ENCODE data around the gene RALB. TPM values are rescaled to one million over a fixed set of nuclear protein-coding genes. Genes with fewer than 3 reads are reported as not detected.

Gene RALB
- total RNA-seq, 1 experiment from 2014 or later = 17.1 TPM

DNA sequence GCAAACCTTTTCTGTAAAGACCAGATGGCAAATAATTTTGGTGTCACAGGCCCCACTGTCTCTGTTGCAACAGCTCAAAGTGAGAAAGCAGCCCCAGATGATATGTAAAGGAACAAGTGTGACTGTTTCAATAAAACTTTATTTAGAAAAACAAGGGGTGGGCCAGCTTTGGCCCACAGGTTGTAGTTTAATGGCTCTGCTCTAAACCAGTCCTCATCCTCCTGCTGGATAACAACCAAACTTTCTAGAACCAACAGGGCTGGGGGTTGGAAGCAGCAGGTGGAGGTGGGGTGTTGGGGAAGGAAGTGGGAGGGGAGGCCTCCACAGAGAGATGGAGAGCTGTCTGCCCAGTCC, 64.5 kb downstream of the RALB start (continued):
- no peak for TF ChIP-seq JUN (CRISPR knock-in tag; IDR thresholded peaks at IDR 0.05)
- TF ChIP-seq, protein P1, sequence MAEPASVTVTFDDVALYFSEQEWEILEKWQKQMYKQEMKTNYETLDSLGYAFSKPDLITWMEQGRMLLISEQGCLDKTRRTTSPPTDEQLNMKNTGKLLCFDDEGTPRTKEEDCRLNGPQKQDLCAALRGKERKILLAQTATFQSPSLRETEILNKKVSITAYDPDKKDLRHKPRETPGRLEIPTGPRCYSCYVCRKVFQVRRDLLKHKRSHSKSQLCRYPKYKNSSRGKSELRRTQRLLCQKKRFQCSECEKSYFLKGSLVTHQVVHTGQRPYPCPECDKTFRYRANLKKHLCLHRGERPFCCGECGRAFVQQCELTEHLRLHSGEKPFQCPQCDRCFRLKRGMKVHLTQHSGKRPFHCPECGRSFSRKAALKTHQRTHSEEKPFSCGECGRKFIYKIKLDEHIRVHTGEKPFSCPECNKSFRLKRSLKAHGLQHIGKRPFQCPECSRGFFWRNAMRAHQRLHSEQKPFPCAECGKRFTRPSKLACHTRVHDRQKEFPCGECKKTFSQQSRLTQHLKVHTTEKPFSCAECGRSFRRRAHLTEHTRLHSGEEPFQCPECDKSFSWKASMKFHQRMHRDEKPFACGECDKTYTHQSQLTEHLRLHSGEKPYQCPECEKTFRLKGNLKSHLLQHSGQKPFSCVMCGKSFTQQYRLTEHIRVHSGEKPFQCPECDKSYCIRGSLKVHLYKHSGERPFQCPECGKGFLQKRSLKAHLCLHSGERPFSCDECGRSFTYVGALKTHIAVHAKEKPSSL (CRISPR knock-in tag; conservative IDR thresholded peaks at IDR 0.05) = no peak
- TF ChIP-seq ZNF232 (CRISPR knock-in tag; IDR thresholded peaks at IDR 0.05) = no peak
- no peak for TF ChIP-seq ZNF416 (CRISPR knock-in tag; IDR thresholded peaks at IDR 0.05)
- TF ChIP-seq ATF1 (CRISPR knock-in tag; IDR thresholded peaks at IDR 0.05) = no peak
- TF ChIP-seq PRRX2 (CRISPR knock-in tag; IDR thresholded peaks at IDR 0.05) = no peak
- no peak for TF ChIP-seq SP1 (CRISPR knock-in tag; conservative IDR thresholded peaks at IDR 0.05)
- TF ChIP-seq, protein P2, sequence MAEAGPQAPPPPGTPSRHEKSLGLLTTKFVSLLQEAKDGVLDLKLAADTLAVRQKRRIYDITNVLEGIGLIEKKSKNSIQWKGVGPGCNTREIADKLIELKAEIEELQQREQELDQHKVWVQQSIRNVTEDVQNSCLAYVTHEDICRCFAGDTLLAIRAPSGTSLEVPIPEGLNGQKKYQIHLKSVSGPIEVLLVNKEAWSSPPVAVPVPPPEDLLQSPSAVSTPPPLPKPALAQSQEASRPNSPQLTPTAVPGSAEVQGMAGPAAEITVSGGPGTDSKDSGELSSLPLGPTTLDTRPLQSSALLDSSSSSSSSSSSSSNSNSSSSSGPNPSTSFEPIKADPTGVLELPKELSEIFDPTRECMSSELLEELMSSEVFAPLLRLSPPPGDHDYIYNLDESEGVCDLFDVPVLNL (CRISPR knock-in tag; IDR thresholded peaks at IDR 0.05; ENCODE audit: borderline replicate concordance, low read depth) = no peak
- TF ChIP-seq SMAD4 (CRISPR knock-in tag; IDR thresholded peaks at IDR 0.05) = no peak

DNA sequence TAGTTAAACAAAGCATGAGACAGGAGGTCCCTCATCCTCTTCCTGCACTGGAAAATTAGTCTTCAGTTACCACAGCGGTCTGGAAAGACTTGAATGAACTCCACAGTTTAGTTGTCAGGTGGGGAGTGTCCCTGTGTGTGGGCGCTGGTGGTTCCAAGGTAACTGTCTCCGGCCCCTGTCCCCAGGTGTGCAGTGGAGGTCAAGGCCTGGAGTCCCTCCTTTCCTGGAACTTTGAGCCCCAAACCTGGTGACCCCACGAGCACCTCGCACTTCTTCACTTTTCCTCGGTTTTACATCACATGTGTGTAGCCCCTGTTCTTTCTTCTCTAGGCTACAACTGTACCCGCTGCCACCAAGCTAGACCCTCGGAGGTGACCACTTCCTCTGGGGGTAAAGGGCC, 65.3 kb downstream of the RALB start:
- Mint-ChIP-seq H3K27ac (no peak overlapping the region), H3K27me3 (ENCODE audit: low read depth) (peaks cover 40% of the 10 kb centered on the region), H3K4me1 (peaks cover 3% of the 10 kb centered on the region; the same call in 1 of the 2 replicates), H3K9me3 (no peaks in the 10 kb centered on the region), H3K4me3 (no peak overlapping the region), H3K36me3 (no peaks in the 10 kb centered on the region)
- no peak for DNase-seq (ENCODE audit: low spot score)
- CTCF ChIA-PET = no interaction called here
- POLR2A ChIA-PET = no interaction called here
- ATAC-seq = no peak
- TF ChIP-seq ZNF121 (CRISPR knock-in tag; IDR thresholded peaks at IDR 0.05) (no peak), RELA (CRISPR knock-in tag; IDR thresholded peaks at IDR 0.05; ENCODE audit: borderline replicate concordance) (no peak), SP1 (CRISPR knock-in tag; conservative IDR thresholded peaks at IDR 0.05) (no peak), FOXJ3 (CRISPR knock-in tag; IDR thresholded peaks at IDR 0.05; ENCODE audit: borderline replicate concordance) (no peak), ELF4 (CRISPR knock-in tag; IDR thresholded peaks at IDR 0.05; ENCODE audit: low read depth) (no peak), ETV6 (CRISPR knock-in tag; IDR thresholded peaks at IDR 0.05) (no peak)
- TF ChIP-seq, protein P3, sequence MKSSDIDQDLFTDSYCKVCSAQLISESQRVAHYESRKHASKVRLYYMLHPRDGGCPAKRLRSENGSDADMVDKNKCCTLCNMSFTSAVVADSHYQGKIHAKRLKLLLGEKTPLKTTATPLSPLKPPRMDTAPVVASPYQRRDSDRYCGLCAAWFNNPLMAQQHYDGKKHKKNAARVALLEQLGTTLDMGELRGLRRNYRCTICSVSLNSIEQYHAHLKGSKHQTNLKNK (CRISPR knock-in tag; IDR thresholded peaks at IDR 0.05) = no peak
- TF ChIP-seq, protein P4, sequence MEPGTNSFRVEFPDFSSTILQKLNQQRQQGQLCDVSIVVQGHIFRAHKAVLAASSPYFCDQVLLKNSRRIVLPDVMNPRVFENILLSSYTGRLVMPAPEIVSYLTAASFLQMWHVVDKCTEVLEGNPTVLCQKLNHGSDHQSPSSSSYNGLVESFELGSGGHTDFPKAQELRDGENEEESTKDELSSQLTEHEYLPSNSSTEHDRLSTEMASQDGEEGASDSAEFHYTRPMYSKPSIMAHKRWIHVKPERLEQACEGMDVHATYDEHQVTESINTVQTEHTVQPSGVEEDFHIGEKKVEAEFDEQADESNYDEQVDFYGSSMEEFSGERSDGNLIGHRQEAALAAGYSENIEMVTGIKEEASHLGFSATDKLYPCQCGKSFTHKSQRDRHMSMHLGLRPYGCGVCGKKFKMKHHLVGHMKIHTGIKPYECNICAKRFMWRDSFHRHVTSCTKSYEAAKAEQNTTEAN (CRISPR knock-in tag; IDR thresholded peaks at IDR 0.05) = no peak

DNA sequence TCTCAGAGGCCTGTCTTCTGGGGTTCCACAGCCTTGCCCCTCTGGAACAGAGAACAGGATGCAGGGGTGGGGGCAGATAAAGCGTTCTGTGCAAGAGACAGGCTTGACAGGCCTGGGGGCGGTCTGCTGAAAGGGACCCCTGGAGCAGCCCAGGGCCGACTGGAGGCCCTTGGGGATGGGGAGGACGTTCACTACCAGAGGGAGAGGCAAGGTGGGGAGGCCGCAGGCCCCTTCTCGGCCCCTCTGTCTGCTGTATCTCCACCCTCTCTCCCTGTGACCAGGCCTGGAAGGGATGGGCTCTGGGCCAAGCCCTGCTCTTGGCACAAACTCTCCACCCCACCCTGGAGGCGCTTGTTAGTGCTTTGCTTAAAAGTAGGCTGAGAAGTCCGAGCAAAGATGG, 66.0 kb downstream of the RALB start:
- no peaks in the 10 kb centered on the region for H3K4me1 Mint-ChIP-seq
- no peak overlapping the region for H3K4me3 Mint-ChIP-seq
- ChIA-PET CTCF (interaction anchor here (1.2 kb wide), 1 partner anchor 147 kb away, joined by 3 read pairs; no protein-coding TSS in a partner anchor), POLR2A (no interaction called here)
- H3K27ac Mint-ChIP-seq = no peak overlapping the region
- H3K9me3 Mint-ChIP-seq = no peaks in the 10 kb centered on the region
- H3K36me3 Mint-ChIP-seq = no peaks in the 10 kb centered on the region
- DNase-seq (ENCODE audit: low spot score) = no peak
- peaks cover 32% of the 10 kb centered on the region for H3K27me3 Mint-ChIP-seq (ENCODE audit: low read depth)
- no peak for TF ChIP-seq SMAD4 (CRISPR knock-in tag; IDR thresholded peaks at IDR 0.05)
- no peak for ATAC-seq

DNA sequence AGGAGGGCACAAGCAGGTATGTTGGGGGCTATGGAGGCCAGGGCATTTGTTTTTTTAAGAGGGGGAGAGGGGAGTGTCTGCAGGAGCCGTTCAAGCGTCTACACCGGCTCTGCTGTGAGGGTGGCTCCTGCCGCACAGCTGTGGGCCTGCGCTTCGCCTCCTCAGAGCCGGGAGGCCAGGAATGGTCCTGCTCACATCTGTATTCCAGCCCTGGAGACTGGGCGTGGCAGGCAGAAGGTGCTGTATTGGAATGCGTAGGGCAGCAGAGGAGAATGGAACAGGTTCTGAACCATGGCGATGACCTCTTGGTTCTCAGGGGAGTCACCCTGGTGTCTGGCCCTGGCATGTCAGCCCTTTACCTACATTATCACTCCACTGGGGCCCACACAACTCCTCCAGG, 66.5 kb downstream of the RALB start:
- no peak overlapping the region for H3K27ac Mint-ChIP-seq
- no peak for DNase-seq (ENCODE audit: low spot score)
- CTCF ChIA-PET = interaction anchor here (1.2 kb wide), 1 partner anchor 146 kb away, joined by 3 read pairs; no protein-coding TSS in a partner anchor
- TF ChIP-seq, protein P5, sequence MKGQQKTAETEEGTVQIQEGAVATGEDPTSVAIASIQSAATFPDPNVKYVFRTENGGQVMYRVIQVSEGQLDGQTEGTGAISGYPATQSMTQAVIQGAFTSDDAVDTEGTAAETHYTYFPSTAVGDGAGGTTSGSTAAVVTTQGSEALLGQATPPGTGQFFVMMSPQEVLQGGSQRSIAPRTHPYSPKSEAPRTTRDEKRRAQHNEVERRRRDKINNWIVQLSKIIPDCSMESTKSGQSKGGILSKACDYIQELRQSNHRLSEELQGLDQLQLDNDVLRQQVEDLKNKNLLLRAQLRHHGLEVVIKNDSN (CRISPR knock-in tag; IDR thresholded peaks at IDR 0.05) = no peak
- TF ChIP-seq, protein P6, sequence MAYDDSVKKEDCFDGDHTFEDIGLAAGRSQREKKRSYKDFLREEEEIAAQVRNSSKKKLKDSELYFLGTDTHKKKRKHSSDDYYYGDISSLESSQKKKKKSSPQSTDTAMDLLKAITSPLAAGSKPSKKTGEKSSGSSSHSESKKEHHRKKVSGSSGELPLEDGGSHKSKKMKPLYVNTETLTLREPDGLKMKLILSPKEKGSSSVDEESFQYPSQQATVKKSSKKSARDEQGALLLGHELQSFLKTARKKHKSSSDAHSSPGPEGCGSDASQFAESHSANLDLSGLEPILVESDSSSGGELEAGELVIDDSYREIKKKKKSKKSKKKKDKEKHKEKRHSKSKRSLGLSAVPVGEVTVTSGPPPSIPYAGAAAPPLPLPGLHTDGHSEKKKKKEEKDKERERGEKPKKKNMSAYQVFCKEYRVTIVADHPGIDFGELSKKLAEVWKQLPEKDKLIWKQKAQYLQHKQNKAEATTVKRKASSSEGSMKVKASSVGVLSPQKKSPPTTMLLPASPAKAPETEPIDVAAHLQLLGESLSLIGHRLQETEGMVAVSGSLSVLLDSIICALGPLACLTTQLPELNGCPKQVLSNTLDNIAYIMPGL (CRISPR knock-in tag; IDR thresholded peaks at IDR 0.05) = no peak
- TF ChIP-seq, protein P7, sequence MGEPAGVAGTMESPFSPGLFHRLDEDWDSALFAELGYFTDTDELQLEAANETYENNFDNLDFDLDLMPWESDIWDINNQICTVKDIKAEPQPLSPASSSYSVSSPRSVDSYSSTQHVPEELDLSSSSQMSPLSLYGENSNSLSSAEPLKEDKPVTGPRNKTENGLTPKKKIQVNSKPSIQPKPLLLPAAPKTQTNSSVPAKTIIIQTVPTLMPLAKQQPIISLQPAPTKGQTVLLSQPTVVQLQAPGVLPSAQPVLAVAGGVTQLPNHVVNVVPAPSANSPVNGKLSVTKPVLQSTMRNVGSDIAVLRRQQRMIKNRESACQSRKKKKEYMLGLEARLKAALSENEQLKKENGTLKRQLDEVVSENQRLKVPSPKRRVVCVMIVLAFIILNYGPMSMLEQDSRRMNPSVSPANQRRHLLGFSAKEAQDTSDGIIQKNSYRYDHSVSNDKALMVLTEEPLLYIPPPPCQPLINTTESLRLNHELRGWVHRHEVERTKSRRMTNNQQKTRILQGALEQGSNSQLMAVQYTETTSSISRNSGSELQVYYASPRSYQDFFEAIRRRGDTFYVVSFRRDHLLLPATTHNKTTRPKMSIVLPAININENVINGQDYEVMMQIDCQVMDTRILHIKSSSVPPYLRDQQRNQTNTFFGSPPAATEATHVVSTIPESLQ (CRISPR knock-in tag; IDR thresholded peaks at IDR 0.05) = no peak
- TF ChIP-seq EMX1 (CRISPR knock-in tag; IDR thresholded peaks at IDR 0.05) (no peak), GTF2I (CRISPR knock-in tag; conservative IDR thresholded peaks at IDR 0.05) (no peak), ZNF121 (CRISPR knock-in tag; IDR thresholded peaks at IDR 0.05) (no peak), ETV6 (CRISPR knock-in tag; IDR thresholded peaks at IDR 0.05) (no peak), NR2C2 (CRISPR knock-in tag; IDR thresholded peaks at IDR 0.05) (no peak)

More for the DNA sequence above, 66.5 kb downstream of the RALB start:
- Mint-ChIP-seq H3K27me3 (ENCODE audit: low read depth) (peaks cover 28% of the 10 kb centered on the region), H3K36me3 (no peaks in the 10 kb centered on the region), H3K9me3 (no peaks in the 10 kb centered on the region), H3K4me1 (no peaks in the 10 kb centered on the region), H3K4me3 (no peak overlapping the region)
- POLR2A ChIA-PET = no interaction called here
- ATAC-seq = no peak
